ENCODE results near the gene DUOX2. TPM values are rescaled to one million over a fixed set of nuclear protein-coding genes. Genes with fewer than 3 reads are reported as not detected.

Gene DUOX2
- total and polyA plus RNA-seq, 2 of the 8 experiments (the other 6 are each of a cell fraction or from before 2014, with no cell fraction given): 0.08 TPM; not detected in 1

GRCh38 chr15:45050587-45050986 is 63.4 kb downstream of the DUOX2 start:
- Histone ChIP-seq H4K8ac (ENCODE audit: extremely low read depth, insufficient read depth, low read length) (no peak overlapping the region), H3K4me2 (ENCODE audit: insufficient read depth in 1 of 2, low read depth in 2 of 2, low read length in 2 of 2) (no peak overlapping the region), H3K79me2 (ENCODE audit: control insufficient read depth in 1 of 2, insufficient read depth in 2 of 2, low read length in 2 of 2) (no peaks in the 10 kb centered on the region), H2AK5ac (ENCODE audit: low read depth, low read length) (no peak overlapping the region), H2AFZ (ENCODE audit: low read length) (no peak overlapping the region), H4K5ac (ENCODE audit: insufficient read length, low read depth, low read length) (no peak overlapping the region), H3K14ac (ENCODE audit: insufficient read length) (no peak overlapping the region), H3K36me3 (ENCODE audit: control insufficient read depth in 2 of 4, insufficient read depth in 4 of 4, low read length in 3 of 4) (peaks cover 3 to 43% (median 15%) of the 10 kb centered on the region in 4 experiments; a peak in 7 of 8 replicates), H3K23me2 (ENCODE audit: low read depth, low read length) (no peaks in the 10 kb centered on the region), H3K4ac (replicated peaks; ENCODE audit: insufficient read length, low read depth, low read length) (no peak overlapping the region), H3K79me1 (ENCODE audit: low read depth, low read length) (no peaks in the 10 kb centered on the region), H3K23ac (ENCODE audit: insufficient read length) (no peak overlapping the region), H3K9ac (replicated peaks in 1 of 4; ENCODE audit: extremely low read depth in 1 of 4, low read depth in 3 of 4, low read length in 3 of 4) (no peak overlapping the region), H4K20me1 (replicated peaks in 1 of 2; ENCODE audit: control insufficient read depth in 1 of 2, insufficient read depth in 2 of 2, low read length in 2 of 2) (no peaks in the 10 kb centered on the region), H3K27ac (ENCODE audit: low read depth, low read length) (no peak overlapping the region), H2BK15ac (ENCODE audit: low read length) (no peak overlapping the region), H2BK12ac (ENCODE audit: low read depth, low read length) (no peak overlapping the region), H2BK120ac (replicated peaks; ENCODE audit: low read depth, low read length) (no peak overlapping the region), H3K56ac (replicated peaks; ENCODE audit: insufficient read length, low read depth, low read length) (no peak overlapping the region), H4K91ac (replicated peaks; ENCODE audit: insufficient read length, low read length) (no peak overlapping the region), H3K4me1 (replicated peaks in 1 of 4; ENCODE audit: control insufficient read depth in 3 of 4, insufficient read depth in 4 of 4, low read length in 3 of 4) (no peaks in the 10 kb centered on the region), H3K9me3 (ENCODE audit: insufficient read depth in 2 of 2, low read depth in 1 of 2, low read length in 1 of 2) (peaks cover 6 to 10% of the 10 kb centered on the region in 2 experiments), H2BK20ac (ENCODE audit: low read length) (no peak overlapping the region), H2BK5ac (ENCODE audit: low read depth, low read length) (no peak overlapping the region), H3K18ac (ENCODE audit: extremely low read depth, low read length) (no peak overlapping the region), H3K4me3 (ENCODE audit: extremely low read depth in 1 of 4, insufficient read depth in 2 of 4, low read depth in 3 of 4, low read length in 4 of 4) (no peak overlapping the region), H3K27me3 (replicated peaks in 1 of 4; ENCODE audit: control insufficient read depth in 3 of 4, extremely low read depth in 1 of 4, insufficient read depth in 3 of 4, low read length in 3 of 4) (no peaks in the 10 kb centered on the region)
- CTCF ChIA-PET (ENCODE audit: partially characterized antibody): interaction anchor here (1.2 kb wide), 1 partner anchor 65 kb away, joined by 3 read pairs; no protein-coding TSS in a partner anchor
- POLR2A ChIA-PET (ENCODE audit: partially characterized antibody): no interaction called here
- no peak for DNase-seq (ENCODE audit: low read depth in 1 of 2, low spot score in 2 of 2)
- TF ChIP-seq POLR2A (IDR thresholded peaks at IDR 0.05; ENCODE audit: control extremely low read depth in 1 of 2, low read depth in 2 of 2, low read length in 2 of 2): no peak
- no peak for TF ChIP-seq POLR2AphosphoS5 (IDR thresholded peaks at IDR 0.05; ENCODE audit: low read depth, low read length)
- no peak for TF ChIP-seq TBP (IDR thresholded peaks at IDR 0.05; ENCODE audit: low read depth, low read length)
- no peak for TF ChIP-seq MAFK (IDR thresholded peaks at IDR 0.05; ENCODE audit: low read depth, low read length)
- no peak for TF ChIP-seq BCL11A (IDR thresholded peaks at IDR 0.05; ENCODE audit: low read depth in 2 of 2, low read length in 2 of 2)
- TF ChIP-seq RXRA (IDR thresholded peaks at IDR 0.05; ENCODE audit: insufficient read depth, low read depth, low read length): no peak
- no peak for TF ChIP-seq FOSL1 (IDR thresholded peaks at IDR 0.05; ENCODE audit: insufficient read depth, low read depth, low read length)
- no peak for TF ChIP-seq CHD1 (IDR thresholded peaks at IDR 0.05; ENCODE audit: low read depth, low read length)
- no peak for TF ChIP-seq E2F6 (IDR thresholded peaks at IDR 0.05)
- no peak for TF ChIP-seq SP2 (IDR thresholded peaks at IDR 0.05; ENCODE audit: low read length)
- no peak for TF ChIP-seq SIRT6 (IDR thresholded peaks at IDR 0.05; ENCODE audit: low read length)
- WGBS, 2 experiments (ENCODE audit: extremely low coverage in 1 of 2, insufficient coverage in 1 of 2, insufficient read length in 1 of 2, insufficient replicate concordance in 2 of 2, low coverage in 1 of 2, low lambda C conversion rate in 2 of 2, missing lambda C conversion rate in 1 of 2): 100% methylated on average over 1 of the region's 1 CpG; no CpG with 5 or more reads in 1 of the 2 experiments
- no peak for FAIRE-seq
